GM12878 (cell line): ENCODE data around the gene S100A10. TPM values are rescaled to one million over a fixed set of nuclear protein-coding genes. Genes with fewer than 3 reads are reported as not detected.

Source experiments
- ATAC-seq: fragments of 200-7000 bp; cut with Tn5 transposase; 3 replicates; pipeline ENCODE4 v1.9.1; 2020; ENCODE audit warnings: mild to moderate bottlenecking, moderate library complexity
- BruUV-seq: library from RNA; stranded (reverse); fragments of 400-500 nt; replicated peaks from 2 replicates; lab custom pipeline; 2021; lab: Mats Ljungman, UMichigan
- CTCF ChIA-PET: fragments of 300-600 bp; sonication (Branson Sonifier 250); formaldehyde crosslinking; extraction: SDS; loops from one replicate; lab custom pipeline; 2021; ENCODE audit warnings: inconsistent platforms; lab: Yijun Ruan, JAX
- POLR2A ChIA-PET: fragments of 350-600 bp; formaldehyde crosslinking; extraction: SDS; loops from one replicate; lab custom pipeline; 2021; ENCODE audit warnings: inconsistent platforms; lab: Charles Lee
- RAD21 ChIA-PET: fragments of 300-600 bp; sonication (Branson Sonifier 250); formaldehyde crosslinking; loops from one replicate; lab custom pipeline; 2023; ENCODE audit warnings: antibody characterized with exemption; ENCODE audit not compliant: unreplicated experiment; lab: Charles Lee
- SMC1A ChIA-PET: fragments of 300-600 bp; sonication (Branson Sonifier 250); formaldehyde crosslinking; loops from one replicate; lab custom pipeline; 2023; ENCODE audit not compliant: unreplicated experiment, uncharacterized antibody; lab: Charles Lee
- DNase-seq: peaks from one replicate; pipeline ENCODE4 v3.0.0-alpha.2; 2011; ENCODE audit warnings: low read depth, low spot score
- FAIRE-seq: peaks from 3 replicates; lab custom pipeline; 2011; peaks lifted over from hg19 to GRCh38; lab: Jason Lieb, UNC
- H2AFZ ChIP-seq: 2 replicates; pipeline ENCODE4 v1.6.0; 2011; ENCODE audit warnings: low read depth, low read length, control low read depth; ENCODE audit not compliant: control insufficient read depth
- H3K27ac ChIP-seq: 2 replicates; pipeline ENCODE4 v1.5.1; 2011; ENCODE audit warnings: control low read depth; ENCODE audit not compliant: control insufficient read depth, insufficient read depth
- H3K27me3 ChIP-seq, 2 experiments: replicated peaks in 1 of 2; 2 replicates each; pipeline versions ENCODE4 v1.6.0 to v1.6.1; 2011; ENCODE audit warnings: low read length in 1 of 2; ENCODE audit not compliant: control insufficient read depth in 2 of 2, insufficient read depth in 2 of 2
- H3K36me3 ChIP-seq, 2 experiments: 2 replicates each; pipeline ENCODE4 v1.5.1; 2011; ENCODE audit warnings: low read length in 1 of 2; ENCODE audit not compliant: control insufficient read depth in 2 of 2, insufficient read depth in 2 of 2
- H3K4me1 ChIP-seq: 2 replicates; pipeline ENCODE4 v1.6.1; 2011; ENCODE audit warnings: mild to moderate bottlenecking, low read length, moderate library complexity, mixed read lengths; ENCODE audit not compliant: control insufficient read depth, insufficient read depth
- H3K4me2 ChIP-seq: 2 replicates; pipeline ENCODE4 v1.6.0; 2011; ENCODE audit warnings: control low read depth; ENCODE audit not compliant: control insufficient read depth, insufficient read depth
- H3K4me3 ChIP-seq: fragments of 200-600 bp; sonication (generic); 2 replicates; pipeline ENCODE4 v1.5.1; 2016
- H3K79me2 ChIP-seq: 2 replicates; pipeline ENCODE4 v1.6.0; 2011; ENCODE audit warnings: low read length; ENCODE audit not compliant: control insufficient read depth, insufficient read depth
- H3K9ac ChIP-seq: 2 replicates; pipeline ENCODE4 v1.8.0; 2011; ENCODE audit warnings: low read length, control low read depth, mixed read lengths; ENCODE audit not compliant: control insufficient read depth, insufficient read depth
- H3K9me3 ChIP-seq: replicated peaks from 3 replicates; pipeline ENCODE4 v1.5.1; 2011; ENCODE audit warnings: mild to moderate bottlenecking, low read length; ENCODE audit not compliant: control insufficient read depth, insufficient read depth
- H4K20me1 ChIP-seq: 2 replicates; pipeline ENCODE4 v1.6.0; 2011; ENCODE audit not compliant: control insufficient read depth, insufficient read depth
- DPF2 ChIP-seq: fragments of 450-650 bp; IDR thresholded peaks from 2 replicates; pipeline ENCODE4 v1.6.1; 2017; ENCODE audit warnings: mild to moderate bottlenecking
- MTA2 ChIP-seq: fragments of 450-650 bp; IDR thresholded peaks from 2 replicates; pipeline ENCODE4 v1.6.1; 2016; ENCODE audit warnings: low read depth, mild to moderate bottlenecking, moderate library complexity
- RAD21 ChIP-seq: IDR thresholded peaks from 2 replicates; pipeline ENCODE4 v1.6.1; 2011; ENCODE audit warnings: mild to moderate bottlenecking, low read depth, low read length, moderate library complexity; ENCODE audit not compliant: insufficient read depth
- RCOR1 ChIP-seq: conservative IDR thresholded peaks from 2 replicates; pipeline ENCODE4 v1.6.1; 2012; ENCODE audit warnings: low read depth, low read length, improper control_type of control experiment
- SMC3 ChIP-seq: IDR thresholded peaks from 2 replicates; pipeline ENCODE4 v1.6.1; 2011; ENCODE audit warnings: low read length, improper control_type of control experiment, borderline replicate concordance
- SREBF1 ChIP-seq: IDR thresholded peaks from 2 replicates; pipeline ENCODE4 v1.6.1; 2012; ENCODE audit warnings: mild to moderate bottlenecking, low read length
- SRF ChIP-seq, 2 experiments: IDR thresholded peaks; 2 replicates each; pipeline ENCODE4 v1.6.1; 2011; ENCODE audit warnings: low read depth in 2 of 2, low read length in 2 of 2, mild to moderate bottlenecking in 1 of 2, moderate library complexity in 1 of 2
- WGBS: methylation state at CpG from one replicate; pipeline ENCODE4 v1.1.6; 2016; ENCODE audit warnings: low lambda C conversion rate; ENCODE audit not compliant: insufficient replicate concordance, insufficient coverage; ENCODE audit errors: missing lambda C conversion rate; 5-methylcytosine and 5-hydroxymethylcytosine counted together
- in situ Hi-C: fragments of 300-500 bp; cut with MboI; formaldehyde crosslinking; loops from 9 replicates; pipeline ENCODE4 v1.14.3; 2018; ENCODE audit warnings: mixed read lengths
- intact Hi-C: fragments of 100-400 bp; cut with micrococcal nuclease; formaldehyde crosslinking; loops from one replicate; pipeline ENCODE4 v1.14.2; 2022; ENCODE audit not compliant: unreplicated experiment
- polyA plus RNA-seq, 11 experiments: library from polyadenylated mRNA; depleted of rRNA in 4 of 11; unstranded in 6 of 11; stranded (reverse) in 5 of 11; fragments of >200 nt; fragmentation: Nextera tagmentation in 4 of 11; fragmentation: Illumina TruSeq in 1 of 11; extraction: Ambion mirVana in 4 of 11; extraction: Trizol in 1 of 11; gene quantifications; 1 replicate in 1 of 11; 2 replicates in 10 of 11; pipeline versions ENCODE4 v1.2.1 to v1.2.3, GENCODE V29; 2011 to 2016; ENCODE audit warnings: inconsistent platforms in 2 of 11, missing spikeins in 2 of 11, low read depth in 1 of 11
- total RNA-seq, 4 experiments: library from RNA; depleted of rRNA in 3 of 4; stranded (reverse); fragments of >200 nt in 3 of 4; fragmentation: Illumina TruSeq in 1 of 4; extraction: Trizol in 1 of 4; gene quantifications; 2 replicates each; pipeline versions ENCODE4 v1.2.1 to v1.2.3, GENCODE V29; 2013 to 2021
- TF ChIP-seq, protein P1 (sequence below): IDR thresholded peaks from 2 replicates; pipeline ENCODE4 v1.6.1; 2011; ENCODE audit warnings: low read depth, low read length, improper control_type of control experiment, borderline replicate concordance
- TF ChIP-seq, protein P2 (sequence below), 3 experiments: IDR thresholded peaks in 2 of 3; conservative IDR thresholded peaks in 1 of 3; 2 replicates each; pipeline ENCODE4 v1.5.1; 2011; ENCODE audit warnings: low read depth in 3 of 3, low read length in 3 of 3, mild to moderate bottlenecking in 3 of 3, control low read depth in 2 of 3, moderate library complexity in 2 of 3, inconsistent platforms in 1 of 3, mixed read lengths in 1 of 3; ENCODE audit not compliant: control insufficient read depth in 2 of 3, insufficient read depth in 1 of 3; ENCODE audit errors: extremely low read depth in 1 of 3
- TF ChIP-seq, protein P3 (sequence below): fragments of 450-650 bp; IDR thresholded peaks from 2 replicates; pipeline ENCODE4 v1.6.1; 2016; ENCODE audit warnings: mild to moderate bottlenecking
- TF ChIP-seq, protein P4 (sequence below): fragments of 150-350 bp; IDR thresholded peaks from 2 replicates; pipeline ENCODE4 v1.6.1; 2014; ENCODE audit warnings: mild to moderate bottlenecking, low read depth, low read length
- TF ChIP-seq, protein P5 (sequence below): fragments of 450-650 bp; conservative IDR thresholded peaks from 2 replicates; pipeline ENCODE4 v1.6.1; 2017; ENCODE audit warnings: mild to moderate bottlenecking, moderate library complexity

Gene S100A10
- total and polyA plus RNA-seq, 10 of the 15 experiments (the other 5 are each of a cell fraction or from before 2014, with no cell fraction given) = 0.18 to 2.8 (median 0.61) TPM; not detected in 2

DNA sequence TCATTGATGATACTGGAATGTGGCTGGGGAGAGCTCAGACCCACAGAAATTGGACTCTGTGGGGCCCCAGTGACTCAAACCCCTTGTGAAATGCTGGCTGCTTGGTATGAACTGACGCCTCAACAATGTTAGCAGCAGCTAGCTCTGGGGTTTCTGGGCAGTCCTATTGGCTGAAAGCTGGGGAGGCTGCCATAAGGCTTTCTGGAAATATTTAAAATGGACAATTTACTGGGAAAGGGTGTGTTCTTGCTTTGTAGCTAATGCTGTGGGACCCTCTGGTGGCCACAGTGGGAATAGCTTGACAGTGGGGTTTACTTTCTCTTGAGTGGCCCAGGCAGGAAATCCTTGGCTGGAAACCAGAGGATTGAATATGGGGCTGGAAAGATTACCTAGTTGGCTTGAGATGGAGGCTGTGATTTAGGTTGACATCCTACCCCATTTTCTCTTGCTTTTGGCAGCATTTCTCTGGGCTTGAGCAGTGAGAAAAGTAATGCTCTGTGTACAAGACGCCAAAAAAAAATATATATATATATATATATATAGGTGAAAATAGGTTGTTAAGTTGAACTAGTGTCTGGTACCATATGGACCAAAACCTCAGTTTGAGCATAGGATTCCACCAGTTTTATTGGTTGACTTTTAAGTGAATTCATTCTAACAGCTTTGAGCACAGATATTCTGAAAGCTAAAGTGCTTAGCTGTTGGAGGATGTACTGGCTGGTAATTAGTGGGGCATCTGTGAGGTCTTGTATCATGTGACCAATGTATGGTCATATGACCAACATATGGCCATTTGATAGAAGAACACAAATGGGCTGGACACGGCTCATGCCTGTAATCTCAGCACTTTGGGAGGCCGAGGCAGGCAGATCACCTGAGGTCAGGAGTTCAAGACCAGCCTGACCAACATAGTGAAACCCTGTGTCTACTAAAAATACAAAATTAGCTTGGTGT, 8.2 kb upstream of the S100A10 start:
- Histone ChIP-seq H3K4me3 (no peak overlapping the region), H3K4me2 (no peak overlapping the region), H3K9me3 (no peaks in the 10 kb centered on the region), H3K79me2 (no peaks in the 10 kb centered on the region), H3K9ac (no peak overlapping the region), H3K4me1 (no peaks in the 10 kb centered on the region), H4K20me1 (no peaks in the 10 kb centered on the region), H3K27me3 (peaks cover 1 to 6% of the 10 kb centered on the region in 2 experiments), H3K27ac (no peak overlapping the region), H2AFZ (no peak overlapping the region), H3K36me3 (no peaks in the 10 kb centered on the region)
- ChIA-PET SMC1A (interaction anchor here (0.7 to 8.3 kb wide), 16 partner anchors 9 to 457 kb away, joined by 3 to 70 read pairs (median 4); partner anchors contain the start of genes C2CD4D and THEM4), POLR2A (interaction anchor here (0.6 to 1.0 kb wide), 4 partner anchors 8 to 72 kb away, joined by 3 to 5 read pairs (median 3); no protein-coding TSS in a partner anchor), RAD21 (interaction anchor here (1.0 to 3.0 kb wide), 14 partner anchors 12 to 902 kb away, joined by 3 to 33 read pairs (median 6); partner anchors contain the start of genes C2CD4D and THEM4), CTCF (interaction anchor here (0.6 to 8.1 kb wide), 46 partner anchors 8 to 547 kb away, joined by 3 to 122 read pairs (median 5); partner anchors contain the start of genes MRPL9, S100A10 and THEM4)
- peak; percentile 7 for FAIRE-seq
- ATAC-seq = peak; percentile 82
- no peak for DNase-seq
- in situ Hi-C loops (no loop called here), intact Hi-C loops (loop anchor here (1.0 to 2.0 kb wide), 3 partner anchors 33 to 113 kb away; no protein-coding TSS in a partner anchor)
- BruUV-seq = no TSS peak
- WGBS = 67% methylated on average over 4 of the region's 4 CpGs
- TF ChIP-seq DPF2 = no peak
- TF ChIP-seq, protein P1, sequence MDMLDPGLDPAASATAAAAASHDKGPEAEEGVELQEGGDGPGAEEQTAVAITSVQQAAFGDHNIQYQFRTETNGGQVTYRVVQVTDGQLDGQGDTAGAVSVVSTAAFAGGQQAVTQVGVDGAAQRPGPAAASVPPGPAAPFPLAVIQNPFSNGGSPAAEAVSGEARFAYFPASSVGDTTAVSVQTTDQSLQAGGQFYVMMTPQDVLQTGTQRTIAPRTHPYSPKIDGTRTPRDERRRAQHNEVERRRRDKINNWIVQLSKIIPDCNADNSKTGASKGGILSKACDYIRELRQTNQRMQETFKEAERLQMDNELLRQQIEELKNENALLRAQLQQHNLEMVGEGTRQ = no peak
- TF ChIP-seq, protein P2, sequence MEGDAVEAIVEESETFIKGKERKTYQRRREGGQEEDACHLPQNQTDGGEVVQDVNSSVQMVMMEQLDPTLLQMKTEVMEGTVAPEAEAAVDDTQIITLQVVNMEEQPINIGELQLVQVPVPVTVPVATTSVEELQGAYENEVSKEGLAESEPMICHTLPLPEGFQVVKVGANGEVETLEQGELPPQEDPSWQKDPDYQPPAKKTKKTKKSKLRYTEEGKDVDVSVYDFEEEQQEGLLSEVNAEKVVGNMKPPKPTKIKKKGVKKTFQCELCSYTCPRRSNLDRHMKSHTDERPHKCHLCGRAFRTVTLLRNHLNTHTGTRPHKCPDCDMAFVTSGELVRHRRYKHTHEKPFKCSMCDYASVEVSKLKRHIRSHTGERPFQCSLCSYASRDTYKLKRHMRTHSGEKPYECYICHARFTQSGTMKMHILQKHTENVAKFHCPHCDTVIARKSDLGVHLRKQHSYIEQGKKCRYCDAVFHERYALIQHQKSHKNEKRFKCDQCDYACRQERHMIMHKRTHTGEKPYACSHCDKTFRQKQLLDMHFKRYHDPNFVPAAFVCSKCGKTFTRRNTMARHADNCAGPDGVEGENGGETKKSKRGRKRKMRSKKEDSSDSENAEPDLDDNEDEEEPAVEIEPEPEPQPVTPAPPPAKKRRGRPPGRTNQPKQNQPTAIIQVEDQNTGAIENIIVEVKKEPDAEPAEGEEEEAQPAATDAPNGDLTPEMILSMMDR (IDR thresholded peaks at IDR 0.05 in 2 of 3, conservative IDR thresholded peaks at IDR 0.05 in 1 of 3; ENCODE audit: control insufficient read depth in 2 of 3, extremely low read depth in 1 of 3, insufficient read depth in 1 of 3, low read depth in 3 of 3, low read length in 3 of 3) = peak; percentile 90 to 94 (median 90)
- TF ChIP-seq SMC3 = peak; percentile 90
- no peak for TF ChIP-seq MTA2
- TF ChIP-seq, protein P3, sequence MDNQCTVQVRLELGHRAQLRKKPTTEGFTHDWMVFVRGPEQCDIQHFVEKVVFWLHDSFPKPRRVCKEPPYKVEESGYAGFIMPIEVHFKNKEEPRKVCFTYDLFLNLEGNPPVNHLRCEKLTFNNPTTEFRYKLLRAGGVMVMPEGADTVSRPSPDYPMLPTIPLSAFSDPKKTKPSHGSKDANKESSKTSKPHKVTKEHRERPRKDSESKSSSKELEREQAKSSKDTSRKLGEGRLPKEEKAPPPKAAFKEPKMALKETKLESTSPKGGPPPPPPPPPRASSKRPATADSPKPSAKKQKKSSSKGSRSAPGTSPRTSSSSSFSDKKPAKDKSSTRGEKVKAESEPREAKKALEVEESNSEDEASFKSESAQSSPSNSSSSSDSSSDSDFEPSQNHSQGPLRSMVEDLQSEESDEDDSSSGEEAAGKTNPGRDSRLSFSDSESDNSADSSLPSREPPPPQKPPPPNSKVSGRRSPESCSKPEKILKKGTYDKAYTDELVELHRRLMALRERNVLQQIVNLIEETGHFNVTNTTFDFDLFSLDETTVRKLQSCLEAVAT = no peak
- no peak for TF ChIP-seq SRF (IDR thresholded peaks at IDR 0.05; ENCODE audit: low read depth in 2 of 2, low read length in 2 of 2)
- no peak for TF ChIP-seq RCOR1
- TF ChIP-seq RAD21 = peak; percentile 88
- TF ChIP-seq, protein P4, sequence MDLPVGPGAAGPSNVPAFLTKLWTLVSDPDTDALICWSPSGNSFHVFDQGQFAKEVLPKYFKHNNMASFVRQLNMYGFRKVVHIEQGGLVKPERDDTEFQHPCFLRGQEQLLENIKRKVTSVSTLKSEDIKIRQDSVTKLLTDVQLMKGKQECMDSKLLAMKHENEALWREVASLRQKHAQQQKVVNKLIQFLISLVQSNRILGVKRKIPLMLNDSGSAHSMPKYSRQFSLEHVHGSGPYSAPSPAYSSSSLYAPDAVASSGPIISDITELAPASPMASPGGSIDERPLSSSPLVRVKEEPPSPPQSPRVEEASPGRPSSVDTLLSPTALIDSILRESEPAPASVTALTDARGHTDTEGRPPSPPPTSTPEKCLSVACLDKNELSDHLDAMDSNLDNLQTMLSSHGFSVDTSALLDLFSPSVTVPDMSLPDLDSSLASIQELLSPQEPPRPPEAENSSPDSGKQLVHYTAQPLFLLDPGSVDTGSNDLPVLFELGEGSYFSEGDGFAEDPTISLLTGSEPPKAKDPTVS = 0 out of 2 replicates have a peak, but pooled peaks have one; percentile 47
- TF ChIP-seq SREBF1 = no peak
- TF ChIP-seq, protein P5, sequence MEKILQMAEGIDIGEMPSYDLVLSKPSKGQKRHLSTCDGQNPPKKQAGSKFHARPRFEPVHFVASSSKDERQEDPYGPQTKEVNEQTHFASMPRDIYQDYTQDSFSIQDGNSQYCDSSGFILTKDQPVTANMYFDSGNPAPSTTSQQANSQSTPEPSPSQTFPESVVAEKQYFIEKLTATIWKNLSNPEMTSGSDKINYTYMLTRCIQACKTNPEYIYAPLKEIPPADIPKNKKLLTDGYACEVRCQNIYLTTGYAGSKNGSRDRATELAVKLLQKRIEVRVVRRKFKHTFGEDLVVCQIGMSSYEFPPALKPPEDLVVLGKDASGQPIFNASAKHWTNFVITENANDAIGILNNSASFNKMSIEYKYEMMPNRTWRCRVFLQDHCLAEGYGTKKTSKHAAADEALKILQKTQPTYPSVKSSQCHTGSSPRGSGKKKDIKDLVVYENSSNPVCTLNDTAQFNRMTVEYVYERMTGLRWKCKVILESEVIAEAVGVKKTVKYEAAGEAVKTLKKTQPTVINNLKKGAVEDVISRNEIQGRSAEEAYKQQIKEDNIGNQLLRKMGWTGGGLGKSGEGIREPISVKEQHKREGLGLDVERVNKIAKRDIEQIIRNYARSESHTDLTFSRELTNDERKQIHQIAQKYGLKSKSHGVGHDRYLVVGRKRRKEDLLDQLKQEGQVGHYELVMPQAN = no peak
